H9 (cell line): ENCODE data around the gene SNX30. TPM values are rescaled to one million over a fixed set of nuclear protein-coding genes. Genes with fewer than 3 reads are reported as not detected.

Experiments used
- DNase-seq: peaks from one replicate; pipeline ENCODE4 v3.0.0-alpha.2; 2017
- H2AFZ ChIP-seq: one replicate; pipeline ENCODE4 v1.6.1; 2013; ENCODE audit warnings: mild to moderate bottlenecking, low read length, control low read depth, moderate library complexity
- H2AK5ac ChIP-seq: 2 replicates; pipeline ENCODE4 v1.6.1; 2013; ENCODE audit warnings: low read length, control low read depth, mixed read lengths; ENCODE audit not compliant: insufficient read length
- H2BK120ac ChIP-seq: one replicate; pipeline ENCODE4 v1.6.1; 2013; ENCODE audit warnings: low read depth, mild to moderate bottlenecking, low read length, control low read depth, inconsistent platforms; ENCODE audit not compliant: poor library complexity, severe bottlenecking
- H2BK12ac ChIP-seq: 2 replicates; pipeline ENCODE4 v1.6.1; 2013; ENCODE audit warnings: low read length, control low read depth, mixed read lengths, low read depth; ENCODE audit not compliant: insufficient read length
- H2BK15ac ChIP-seq: 2 replicates; pipeline ENCODE4 v1.6.1; 2013; ENCODE audit warnings: low read depth, low read length, control low read depth
- H2BK20ac ChIP-seq: one replicate; pipeline ENCODE4 v1.6.1; 2013; ENCODE audit warnings: low read depth, mild to moderate bottlenecking, low read length, control low read depth, inconsistent platforms; ENCODE audit not compliant: poor library complexity, severe bottlenecking
- H2BK5ac ChIP-seq: 2 replicates; pipeline ENCODE4 v1.6.1; 2013; ENCODE audit warnings: low read length, control low read depth, mixed read lengths; ENCODE audit not compliant: insufficient read length
- H3K14ac ChIP-seq: 2 replicates; pipeline ENCODE4 v1.6.1; 2013; ENCODE audit warnings: low read length, control low read depth; ENCODE audit not compliant: insufficient read depth
- H3K18ac ChIP-seq: 2 replicates; pipeline ENCODE4 v1.6.1; 2013; ENCODE audit warnings: low read depth, mild to moderate bottlenecking, mixed read lengths, low read length, control low read depth; ENCODE audit not compliant: insufficient read length
- H3K23ac ChIP-seq: 2 replicates; pipeline ENCODE4 v1.6.1; 2013; ENCODE audit warnings: low read length, control low read depth, mixed read lengths, low read depth; ENCODE audit not compliant: insufficient read length
- H3K23me2 ChIP-seq: 2 replicates; pipeline ENCODE4 v1.6.1; 2013; ENCODE audit warnings: low read depth, mild to moderate bottlenecking, mixed read lengths, low read length, control low read depth; ENCODE audit not compliant: insufficient read length, poor library complexity, severe bottlenecking
- H3K27ac ChIP-seq: 2 replicates; pipeline ENCODE4 v1.5.1; 2013; ENCODE audit warnings: low read length, control low read depth, mixed read lengths, low read depth; ENCODE audit not compliant: insufficient read length
- H3K27me3 ChIP-seq: 2 replicates; pipeline ENCODE4 v1.6.1; 2013; ENCODE audit warnings: low read length, control low read depth, inconsistent platforms; ENCODE audit not compliant: insufficient read depth
- H3K4ac ChIP-seq: 2 replicates; pipeline ENCODE4 v1.6.1; 2013; ENCODE audit warnings: low read depth, mild to moderate bottlenecking, control low read depth, inconsistent platforms, low read length, moderate library complexity
- H3K4me1 ChIP-seq: 2 replicates; pipeline ENCODE4 v1.6.1; 2013; ENCODE audit warnings: low read length, control low read depth, inconsistent platforms; ENCODE audit not compliant: insufficient read depth
- H3K4me2 ChIP-seq: 2 replicates; pipeline ENCODE4 v1.6.1; 2013; ENCODE audit warnings: low read length, control low read depth, mixed read lengths; ENCODE audit not compliant: insufficient read length, insufficient read depth
- H3K56ac ChIP-seq: 2 replicates; pipeline ENCODE4 v1.6.1; 2013; ENCODE audit warnings: low read depth, mild to moderate bottlenecking, mixed read lengths, low read length, control low read depth; ENCODE audit not compliant: insufficient read length
- H3K79me1 ChIP-seq: 2 replicates; pipeline ENCODE4 v1.6.1; 2013; ENCODE audit warnings: low read depth, mild to moderate bottlenecking, moderate library complexity, low read length, control low read depth, inconsistent platforms; ENCODE audit not compliant: insufficient read depth, poor library complexity, severe bottlenecking
- H3K79me2 ChIP-seq: 2 replicates; pipeline ENCODE4 v1.6.1; 2013; ENCODE audit warnings: low read length, control low read depth, inconsistent platforms; ENCODE audit not compliant: insufficient read depth
- H3K9ac ChIP-seq: 2 replicates; pipeline ENCODE4 v1.6.1; 2013; ENCODE audit warnings: low read length, control low read depth, mixed read lengths; ENCODE audit not compliant: insufficient read length; ENCODE audit errors: extremely low read depth
- H3K9me3 ChIP-seq: one replicate; pipeline ENCODE4 v1.6.1; 2013; ENCODE audit warnings: low read depth, low read length, inconsistent platforms; ENCODE audit not compliant: control insufficient read depth
- H3T11ph ChIP-seq: one replicate; pipeline ENCODE4 v1.6.1; 2013; ENCODE audit warnings: mild to moderate bottlenecking, low read length, control low read depth, inconsistent platforms
- H4K20me1 ChIP-seq: one replicate; pipeline ENCODE4 v1.6.1; 2013; ENCODE audit not compliant: control insufficient read depth, insufficient read length, insufficient read depth
- H4K5ac ChIP-seq: 2 replicates; pipeline ENCODE4 v1.6.1; 2013; ENCODE audit warnings: low read depth, mild to moderate bottlenecking, mixed read lengths, low read length, control low read depth; ENCODE audit not compliant: insufficient read length
- H4K8ac ChIP-seq: replicated peaks from 2 replicates; pipeline ENCODE4 v1.6.1; 2013; ENCODE audit warnings: low read length, control low read depth, mixed read lengths, low read depth; ENCODE audit not compliant: insufficient read length
- H4K91ac ChIP-seq: 2 replicates; pipeline ENCODE4 v1.6.1; 2013; ENCODE audit warnings: low read depth, mild to moderate bottlenecking, moderate library complexity, mixed read lengths, low read length, control low read depth; ENCODE audit not compliant: insufficient read length
- H3K27ac Mint-ChIP-seq, 3 experiments: 2 replicates in 2 of 3; 3 replicates in 1 of 3; pipeline ENCODE4 v1.8.0; 2020 to 2021; ENCODE audit warnings: mixed read lengths in 3 of 3, mild to moderate bottlenecking in 1 of 3, moderate library complexity in 1 of 3
- H3K27me3 Mint-ChIP-seq: 2 replicates; pipeline ENCODE4 v1.8.0; 2021; ENCODE audit warnings: low read depth, mild to moderate bottlenecking, moderate library complexity, mixed read lengths
- H3K36me3 Mint-ChIP-seq, 3 experiments: 2 replicates in 2 of 3; 3 replicates in 1 of 3; pipeline ENCODE4 v1.8.0; 2020 to 2021; ENCODE audit warnings: low read depth in 3 of 3, mixed read lengths in 3 of 3; ENCODE audit not compliant: insufficient read depth in 1 of 3
- H3K4me1 Mint-ChIP-seq, 2 experiments: 2 replicates each; pipeline ENCODE4 v1.8.0; 2020; ENCODE audit warnings: mixed read lengths in 2 of 2
- H3K4me3 Mint-ChIP-seq, 2 experiments: 2 replicates in 1 of 2; 3 replicates in 1 of 2; pipeline ENCODE4 v1.8.0; 2020 to 2021; ENCODE audit warnings: mild to moderate bottlenecking in 2 of 2, mixed read lengths in 2 of 2, moderate library complexity in 1 of 2
- H3K9me3 Mint-ChIP-seq, 2 experiments: 2 replicates in 1 of 2; 3 replicates in 1 of 2; pipeline ENCODE4 v1.8.0; 2020; ENCODE audit warnings: mild to moderate bottlenecking in 2 of 2, mixed read lengths in 2 of 2, moderate library complexity in 1 of 2
- CTCF ChIP-seq: fragments of 200-600 bp; sonication (generic); conservative IDR thresholded peaks from 3 replicates; pipeline ENCODE4 v1.8.0; 2021; ENCODE audit warnings: antibody characterized with exemption, mild to moderate bottlenecking
- WGBS: extraction: QIAGEN DNeasy Blood & Tissue Kit; methylation state at CpG from one replicate; pipeline ENCODE4 v1.1.7; 2013; ENCODE audit warnings: missing lambda C conversion rate, low lambda C conversion rate, mixed read lengths; ENCODE audit not compliant: insufficient read length; ENCODE audit errors: extremely low coverage; 5-methylcytosine and 5-hydroxymethylcytosine counted together
- total RNA-seq: library from RNA; stranded (reverse); gene quantifications from 2 replicates; pipeline ENCODE4 v1.2.1, GENCODE V29; 2021

The SNX30 gene
- total RNA-seq, 1 experiment from 2014 or later: 10.3 TPM

DNA sequence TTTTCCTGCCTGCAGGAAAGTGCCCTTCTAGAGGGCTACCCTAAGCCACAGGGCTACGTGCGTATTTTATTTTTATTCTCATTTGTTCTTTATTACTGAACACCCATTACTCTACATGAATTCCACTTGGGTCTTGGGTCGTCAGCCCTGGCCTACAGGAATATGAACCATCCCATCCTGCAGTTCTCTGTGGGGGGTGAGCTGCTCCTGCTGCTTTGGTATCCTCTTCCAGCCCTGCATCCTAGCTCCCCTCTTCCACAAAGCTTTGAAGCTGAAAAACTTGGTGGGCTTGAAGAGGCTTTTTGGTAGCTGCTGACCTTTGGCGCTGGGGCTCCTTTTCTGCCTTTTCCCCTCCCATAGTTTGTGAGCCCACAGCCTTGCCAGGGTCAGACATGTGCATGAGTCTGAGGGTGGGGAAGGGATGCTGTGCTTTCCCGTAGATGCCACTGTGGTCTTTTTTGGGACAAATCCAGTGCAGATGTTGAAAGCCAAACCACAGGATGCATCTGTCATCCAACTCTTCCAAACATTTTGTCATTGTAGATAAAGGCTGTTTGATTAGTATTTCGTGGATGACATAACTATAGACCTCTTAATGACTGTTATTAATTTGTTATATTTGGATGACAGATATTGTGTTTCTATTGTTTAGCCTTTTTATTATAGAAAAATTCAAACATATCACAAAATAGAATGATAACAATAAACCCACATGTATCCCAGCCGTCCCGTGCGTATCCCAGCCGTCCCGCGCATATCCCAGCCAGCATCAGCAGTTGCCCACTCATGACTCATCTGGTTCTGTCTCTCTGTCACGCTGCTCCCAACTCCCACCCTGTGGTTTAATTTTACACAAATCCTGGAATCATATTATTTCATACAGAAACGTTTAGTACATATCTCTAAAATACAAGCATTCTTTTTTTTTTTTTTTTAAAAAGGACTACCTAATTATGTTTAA, 96.2 kb downstream of the SNX30 start:
- Histone ChIP-seq H3K18ac (no peak overlapping the region), H3K9ac (no peak overlapping the region), H3K79me2 (no peaks in the 10 kb centered on the region), H2BK15ac (no peak overlapping the region), H3K4me1 (peaks cover 8% of the 10 kb centered on the region; the same call in 1 of the 2 replicates), H3K23ac (no peak overlapping the region), H3K23me2 (no peaks in the 10 kb centered on the region), H2AFZ (no peak overlapping the region), H3K79me1 (no peaks in the 10 kb centered on the region), H2BK20ac (no peak overlapping the region), H2BK5ac (no peak overlapping the region), H3K9me3 (no peaks in the 10 kb centered on the region), H2BK12ac (no peak overlapping the region), H4K8ac (no peak overlapping the region), H3K14ac (no peak overlapping the region; the same call in 1 of the 2 replicates), H2AK5ac (no peak overlapping the region), H4K20me1 (no peaks in the 10 kb centered on the region), H4K5ac (no peak overlapping the region), H3K27ac (no peak overlapping the region), H3K56ac (no peak overlapping the region), H4K91ac (no peak overlapping the region), H3K4me2 (no peak overlapping the region), H3K27me3 (no peaks in the 10 kb centered on the region), H3K4ac (no peak overlapping the region), H2BK120ac (no peak overlapping the region), H3T11ph (no peak overlapping the region)
- TF ChIP-seq CTCF: no peak
- H3K36me3 Mint-ChIP-seq: peaks cover 0 to 9% (median 0%) of the 10 kb centered on the region in 3 experiments; a peak in 3 of 7 replicates
- H3K4me1 Mint-ChIP-seq: peaks cover 39 to 50% of the 10 kb centered on the region in 2 experiments
- H3K27me3 Mint-ChIP-seq: no peaks in the 10 kb centered on the region
- H3K9me3 Mint-ChIP-seq: no peaks in the 10 kb centered on the region
- no peak for DNase-seq
- 0 out of 7 replicates have a peak overlapping the region, but pooled peaks of 1 of the 3 experiments have one; percentile 73 for H3K27ac Mint-ChIP-seq
- no peak overlapping the region for H3K4me3 Mint-ChIP-seq
- WGBS: no CpG with 5 or more reads among the region's 14 CpGs
